DMS 273 (cell line): ENCODE results near the gene TLE2.
"Not testable (repeated sequence)": the region's sequence is repeated elsewhere in the genome, so short reads cannot be mapped to it uniquely, and the experiment has no call there.

Experiments
- DNase-seq: peaks from one replicate; lab custom pipeline; 2025; ENCODE audit not compliant: unreplicated experiment; lab: John Stamatoyannopoulos, UW

TLE2 gene

GRCh38 chr19:3056417-3057088 is 27.5 kb upstream of the TLE2 start:
- DNase-seq: peak; percentile 66

GRCh38 chr19:3055741-3056416 is 26.8 kb upstream of the TLE2 start:
- DNase-seq: peak; percentile 91

- DNase-seq: no peak
Measured at GRCh38 chr19:3054972-3055740, 26.1 kb upstream of the TLE2 start.

GRCh38 chr19:3054265-3054971 is 25.3 kb upstream of the TLE2 start:
- no peak for DNase-seq

- DNase-seq: no peak
Measured at GRCh38 chr19:3053780-3054179, 24.7 kb upstream of the TLE2 start.

GRCh38 chr19:3053218-3053621 is 24.1 kb upstream of the TLE2 start:
- peak; percentile 58 for DNase-seq

GRCh38 chr19:3050016-3050415 is 20.9 kb upstream of the TLE2 start:
- not testable (repeated sequence) for DNase-seq

- DNase-seq: no peak
Measured at GRCh38 chr19:3049089-3049488, 20.0 kb upstream of the TLE2 start.

- no peak for DNase-seq
Measured at GRCh38 chr19:3048190-3048533, 19.1 kb upstream of the TLE2 start.

GRCh38 chr19:3047496-3048189 is 18.6 kb upstream of the TLE2 start:
- DNase-seq: peak; percentile 88

GRCh38 chr19:3046698-3047495 is 17.8 kb upstream of the TLE2 start:
- no peak for DNase-seq

GRCh38 chr19:3045885-3046697 is 17.0 kb upstream of the TLE2 start:
- DNase-seq: no peak

GRCh38 chr19:3045191-3045590 is 16.1 kb upstream of the TLE2 start:
- no peak for DNase-seq

GRCh38 chr19:3042621-3043267 is 13.7 kb upstream of the TLE2 start:
- DNase-seq: no peak

GRCh38 chr19:3041761-3042620 is 12.9 kb upstream of the TLE2 start:
- DNase-seq: no peak

- no peak for DNase-seq
Measured at GRCh38 chr19:3041327-3041726, 12.2 kb upstream of the TLE2 start.

GRCh38 chr19:3039641-3040077 is 10.6 kb upstream of the TLE2 start:
- no peak for DNase-seq

GRCh38 chr19:3039125-3039524 is 10.0 kb upstream of the TLE2 start:
- DNase-seq: no peak
